GM12873 (cell line): ENCODE data around the gene PPP1R12C.

ENCODE experiments used
- TF ChIP-seq, protein P1 (sequence below): IDR thresholded peaks from 2 replicates; pipeline ENCODE4 v1.5.1; 2012; ENCODE audit warnings: low read depth, mild to moderate bottlenecking, moderate library complexity, low read length, control low read depth; ENCODE audit not compliant: insufficient read depth; ENCODE audit errors: missing control alignments

Gene PPP1R12C

GRCh38 chr19:55116859-55117662, at the start of gene PPP1R12C:
PPP1R12C (minus strand) TSS chr19:55117637; CDS start chr19:55117543, 94 bp downstream.
- TF ChIP-seq, protein P1, sequence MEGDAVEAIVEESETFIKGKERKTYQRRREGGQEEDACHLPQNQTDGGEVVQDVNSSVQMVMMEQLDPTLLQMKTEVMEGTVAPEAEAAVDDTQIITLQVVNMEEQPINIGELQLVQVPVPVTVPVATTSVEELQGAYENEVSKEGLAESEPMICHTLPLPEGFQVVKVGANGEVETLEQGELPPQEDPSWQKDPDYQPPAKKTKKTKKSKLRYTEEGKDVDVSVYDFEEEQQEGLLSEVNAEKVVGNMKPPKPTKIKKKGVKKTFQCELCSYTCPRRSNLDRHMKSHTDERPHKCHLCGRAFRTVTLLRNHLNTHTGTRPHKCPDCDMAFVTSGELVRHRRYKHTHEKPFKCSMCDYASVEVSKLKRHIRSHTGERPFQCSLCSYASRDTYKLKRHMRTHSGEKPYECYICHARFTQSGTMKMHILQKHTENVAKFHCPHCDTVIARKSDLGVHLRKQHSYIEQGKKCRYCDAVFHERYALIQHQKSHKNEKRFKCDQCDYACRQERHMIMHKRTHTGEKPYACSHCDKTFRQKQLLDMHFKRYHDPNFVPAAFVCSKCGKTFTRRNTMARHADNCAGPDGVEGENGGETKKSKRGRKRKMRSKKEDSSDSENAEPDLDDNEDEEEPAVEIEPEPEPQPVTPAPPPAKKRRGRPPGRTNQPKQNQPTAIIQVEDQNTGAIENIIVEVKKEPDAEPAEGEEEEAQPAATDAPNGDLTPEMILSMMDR: no peak

- TF ChIP-seq, protein P1: no peak
These were observed 49.3 kb upstream of the PPP1R12C start, which contains the start of gene DNAAF3 for GRCh38 chr19:55166530-55167268. DNAAF3 (minus strand) TSS chr19:55166613; CDS start chr19:55166413, 200 bp downstream.

DNA sequence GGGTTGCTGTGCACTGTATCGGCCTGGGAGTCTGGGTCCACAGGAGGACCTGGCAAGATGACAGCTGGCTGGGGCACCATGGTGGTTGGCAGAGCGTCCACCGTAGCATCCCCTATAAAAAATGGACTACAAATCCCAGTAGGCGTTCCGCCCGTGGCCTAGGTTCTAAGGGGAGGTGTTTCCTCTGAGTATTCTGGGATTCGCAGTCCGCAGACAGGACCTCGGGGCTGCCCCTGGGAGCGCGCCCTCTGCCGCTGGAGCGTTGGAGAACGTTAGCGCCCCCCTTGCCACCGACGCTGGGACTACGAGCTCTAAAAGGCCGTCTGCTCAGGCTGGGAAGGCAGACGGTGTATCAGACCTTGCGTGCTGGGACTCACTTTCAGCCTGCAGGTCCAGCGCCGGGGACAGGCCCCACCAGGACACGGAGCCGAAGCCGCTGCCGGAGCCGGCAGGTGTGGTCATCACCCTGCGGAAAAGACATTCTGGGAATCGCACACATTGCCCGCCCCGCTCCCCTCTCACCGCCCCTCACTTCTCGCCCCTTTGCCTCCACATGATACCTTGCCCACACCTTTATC, 48.6 kb upstream of the PPP1R12C start:
- TF ChIP-seq, protein P1: peak; percentile 36

DNA sequence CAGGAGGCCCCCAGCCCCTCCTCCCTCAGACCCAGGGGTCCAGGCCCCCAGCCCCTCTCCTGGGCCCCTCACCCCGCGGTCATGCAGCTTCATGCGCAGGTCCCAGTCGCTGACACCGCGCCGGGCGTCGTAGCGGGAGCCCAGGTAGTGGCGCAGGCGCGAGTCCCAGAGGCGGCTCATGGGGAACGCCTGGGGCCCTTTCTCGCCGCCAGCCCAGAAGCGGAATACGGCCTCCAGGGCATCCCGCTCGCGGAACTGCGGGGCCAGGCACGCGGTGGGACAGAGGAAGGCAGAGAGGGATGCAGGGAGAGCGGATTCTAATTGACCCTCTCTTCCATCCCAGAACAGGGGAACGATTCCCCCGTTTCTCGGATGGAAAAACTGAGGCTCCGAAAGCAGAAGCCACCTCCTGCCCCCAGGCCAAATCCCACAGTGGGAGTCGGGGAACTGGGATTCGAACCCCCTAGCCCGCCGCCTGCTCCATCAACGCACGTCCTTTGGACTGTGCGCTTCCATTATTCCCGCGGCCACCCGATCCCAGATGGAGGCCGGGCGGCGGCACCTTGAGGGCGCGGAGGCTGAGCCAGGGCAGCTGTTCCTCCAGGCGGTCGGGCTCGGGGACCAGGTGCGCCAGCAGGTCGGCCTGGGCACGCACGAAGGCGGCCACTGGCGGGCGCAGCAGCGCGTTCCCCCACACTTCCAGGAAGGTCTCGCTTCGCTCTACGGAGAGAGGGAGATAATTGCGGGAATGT, 44.3 kb upstream of the PPP1R12C start:
- TF ChIP-seq, protein P1: no peak

DNA sequence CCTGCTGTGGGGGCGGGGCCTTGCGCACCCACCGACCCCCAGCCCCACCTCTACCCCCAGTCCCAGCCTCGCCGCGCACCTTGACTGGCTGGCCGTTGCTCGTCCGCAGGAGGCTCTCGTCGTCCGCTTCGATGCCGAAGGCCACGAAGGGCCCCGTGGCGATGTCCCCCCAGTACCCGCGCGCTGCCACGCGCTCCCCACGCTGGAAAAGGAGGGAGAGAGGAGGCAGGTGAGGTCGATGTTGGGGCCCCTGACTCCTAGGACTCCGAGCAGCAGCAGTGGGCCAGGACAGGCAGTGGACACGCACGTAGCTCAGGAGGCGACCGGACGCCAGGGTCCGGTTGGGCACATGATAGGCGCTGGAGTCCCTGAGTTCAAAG, 43.5 kb upstream of the PPP1R12C start:
- TF ChIP-seq, protein P1: no peak

DNA sequence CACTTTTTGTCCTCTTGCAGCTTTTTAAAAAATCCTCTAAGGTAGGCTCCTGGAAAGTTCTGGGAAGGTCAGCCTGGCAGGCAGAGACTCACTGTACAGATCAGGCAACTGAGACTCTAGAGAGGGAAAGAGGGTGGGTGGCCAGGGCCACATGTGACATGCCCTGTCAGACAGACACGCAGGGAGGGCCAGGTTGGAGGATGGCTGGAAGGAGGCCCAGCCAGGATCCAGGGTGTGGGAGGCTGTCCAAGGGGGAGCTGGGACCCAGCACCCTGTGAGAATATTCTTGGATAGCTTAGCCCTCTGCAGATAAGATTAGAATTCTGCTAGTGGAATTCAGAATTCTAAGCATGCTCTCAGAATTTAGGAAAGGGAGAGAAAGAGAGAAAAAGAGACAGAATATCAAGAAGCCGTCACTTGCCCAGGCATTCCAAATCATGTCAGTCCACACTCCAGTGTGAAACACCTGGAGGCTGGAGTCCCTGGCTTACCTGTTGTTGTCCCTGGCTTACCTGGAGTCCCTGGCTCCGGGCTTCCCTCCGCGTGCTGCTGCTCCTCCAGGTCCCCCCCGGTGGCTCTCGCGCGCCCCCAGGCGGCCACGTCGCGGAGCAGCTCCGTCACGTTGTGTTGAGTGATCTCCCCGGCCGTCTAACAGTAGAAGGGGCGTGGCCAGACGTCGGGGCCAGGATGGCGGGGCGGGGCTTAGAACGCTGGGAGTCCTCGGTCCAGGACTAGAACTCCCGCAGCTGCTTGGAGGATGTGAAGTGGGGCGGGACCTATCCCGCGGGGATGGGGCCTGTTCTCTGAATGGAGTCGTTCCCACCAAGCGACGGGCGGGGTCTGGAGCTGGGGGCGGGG, 42.9 kb upstream of the PPP1R12C start:
- TF ChIP-seq, protein P1: peak; percentile 94
